Esophagus muscularis mucosa (tissue), 4 donors: Measurements from ENCODE around the gene PCNX1. TPM values are rescaled to one million over a fixed set of nuclear protein-coding genes. Genes with fewer than 3 reads are reported as not detected.

Experiments
- DNase-seq: peaks from one replicate; pipeline ENCODE4 v3.0.0-alpha.2; 2017; ENCODE audit errors: extremely low spot score
- H3K27ac ChIP-seq, 4 donors: fragments of 200-600 bp; sonication (generic); replicated peaks in 1 of 4; 1 replicate in 3 of 4; 2 replicates in 1 of 4; pipeline ENCODE4 v1.5.1; 2016 to 2019; ENCODE audit warnings: mild to moderate bottlenecking in 1 of 4
- H3K27me3 ChIP-seq, 4 donors: fragments of 200-600 bp; sonication (generic); one replicate each; pipeline versions ENCODE4 v1.5.1 to v1.6.0; 2016 to 2019
- H3K36me3 ChIP-seq, 4 donors: fragments of 200-600 bp; sonication (generic); one replicate each; pipeline ENCODE4 v1.5.1; 2016 to 2019
- H3K4me1 ChIP-seq, 4 donors: fragments of 200-600 bp; sonication (generic); one replicate each; pipeline ENCODE4 v1.5.1; 2016 to 2019
- H3K4me3 ChIP-seq, 4 donors: fragments of 200-600 bp; sonication (generic); 1 replicate in 2 of 4; 2 replicates in 2 of 4; pipeline ENCODE4 v1.5.1; 2016 to 2019; ENCODE audit warnings: mild to moderate bottlenecking in 4 of 4, moderate library complexity in 1 of 4
- H3K9me3 ChIP-seq, 4 donors: fragments of 200-600 bp; sonication (generic); 1 replicate in 3 of 4; 2 replicates in 1 of 4; pipeline ENCODE4 v1.5.1; 2016 to 2019
- EP300 ChIP-seq: sonication (generic); formaldehyde crosslinking; IDR thresholded peaks from one replicate; pipeline ENCODE4 v1.6.1; 2017; ENCODE audit warnings: antibody characterized with exemption
- POLR2A ChIP-seq: fragments of 450-650 bp; IDR thresholded peaks from one replicate; pipeline ENCODE4 v1.6.1; 2017; ENCODE audit warnings: antibody characterized with exemption, moderate library complexity, mild to moderate bottlenecking, low read depth
- POLR2AphosphoS5 ChIP-seq, 2 donors: sonication (generic); formaldehyde crosslinking; IDR thresholded peaks; one replicate each; pipeline ENCODE4 v1.6.1; 2017; ENCODE audit warnings: antibody characterized with exemption in 2 of 2
- WGBS: methylation state at CpG from one replicate; pipeline ENCODE4 v1.1.5; 2018; 5-methylcytosine and 5-hydroxymethylcytosine counted together
- intact Hi-C: fragments of 100-400 bp; cut with DNase I; formaldehyde crosslinking; loops from one replicate; pipeline ENCODE4 v1.15.1; 2023
- small RNA-seq, 3 donors: library from RNA; depleted of rRNA; stranded (forward); fragments of <200 nt; gene quantifications; one replicate each; pipeline ENCODE3, GENCODE V24; 2016
- total RNA-seq, 4 donors: library from RNA; depleted of rRNA; stranded (reverse); fragments of >200 nt; gene quantifications; one replicate each; pipeline versions ENCODE4 v1.1.0 to v1.2.1, GENCODE V29; 2016
- TF ChIP-seq, protein P1 (sequence below), 3 experiments: fragments of 200-600 bp in 2 of 3; fragments of 450-650 bp in 1 of 3; sonication (generic) in 2 of 3; IDR thresholded peaks; one replicate each; pipeline ENCODE4 v1.5.1; 2017 to 2019; ENCODE audit warnings: antibody characterized with exemption in 3 of 3, mild to moderate bottlenecking in 2 of 3, moderate library complexity in 1 of 3

PCNX1 gene
- total RNA-seq, 4 donors from 2014 or later = 56.3 to 62.5 (median 59.6) TPM

DNA sequence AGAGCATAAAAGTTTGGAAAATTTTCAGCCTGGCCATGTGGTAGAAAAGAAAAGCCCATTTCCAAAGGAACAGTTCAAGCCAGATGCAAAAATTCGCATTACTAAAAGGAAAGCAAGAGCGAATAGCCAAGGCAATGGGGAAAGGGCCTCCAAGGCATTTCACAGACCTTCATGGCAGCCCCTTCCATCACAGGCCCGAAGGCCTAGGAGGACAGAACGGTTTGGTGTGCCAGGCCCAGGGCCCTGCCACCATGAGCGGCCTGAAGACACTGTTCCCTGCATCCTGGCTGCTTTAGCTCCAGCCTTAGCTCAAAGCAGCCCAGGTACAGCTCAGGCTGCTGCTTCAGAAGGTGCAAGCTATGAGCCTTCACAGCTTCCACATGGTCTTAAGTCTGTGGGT is 243.5 kb downstream of the PCNX1 start:
- peaks cover 0 to 23% (median 15%) of the 10 kb centered on the region in 4 donors for H3K9me3 ChIP-seq
- no peak overlapping the region for H3K27ac ChIP-seq
- intact Hi-C loops = no loop called here
- no peak for DNase-seq
- no peaks in the 10 kb centered on the region for H3K36me3 ChIP-seq
- H3K27me3 ChIP-seq = no peaks in the 10 kb centered on the region
- 86% methylated on average over 4 of the region's 5 CpGs for WGBS
- H3K4me1 ChIP-seq = no peaks in the 10 kb centered on the region
- no peak for TF ChIP-seq POLR2A
- TF ChIP-seq, protein P1, sequence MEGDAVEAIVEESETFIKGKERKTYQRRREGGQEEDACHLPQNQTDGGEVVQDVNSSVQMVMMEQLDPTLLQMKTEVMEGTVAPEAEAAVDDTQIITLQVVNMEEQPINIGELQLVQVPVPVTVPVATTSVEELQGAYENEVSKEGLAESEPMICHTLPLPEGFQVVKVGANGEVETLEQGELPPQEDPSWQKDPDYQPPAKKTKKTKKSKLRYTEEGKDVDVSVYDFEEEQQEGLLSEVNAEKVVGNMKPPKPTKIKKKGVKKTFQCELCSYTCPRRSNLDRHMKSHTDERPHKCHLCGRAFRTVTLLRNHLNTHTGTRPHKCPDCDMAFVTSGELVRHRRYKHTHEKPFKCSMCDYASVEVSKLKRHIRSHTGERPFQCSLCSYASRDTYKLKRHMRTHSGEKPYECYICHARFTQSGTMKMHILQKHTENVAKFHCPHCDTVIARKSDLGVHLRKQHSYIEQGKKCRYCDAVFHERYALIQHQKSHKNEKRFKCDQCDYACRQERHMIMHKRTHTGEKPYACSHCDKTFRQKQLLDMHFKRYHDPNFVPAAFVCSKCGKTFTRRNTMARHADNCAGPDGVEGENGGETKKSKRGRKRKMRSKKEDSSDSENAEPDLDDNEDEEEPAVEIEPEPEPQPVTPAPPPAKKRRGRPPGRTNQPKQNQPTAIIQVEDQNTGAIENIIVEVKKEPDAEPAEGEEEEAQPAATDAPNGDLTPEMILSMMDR (IDR thresholded peaks at IDR 0.05) = no peak
- TF ChIP-seq POLR2AphosphoS5 (IDR thresholded peaks at IDR 0.05) = no peak
- no peak for TF ChIP-seq EP300
- no peak overlapping the region for H3K4me3 ChIP-seq

DNA sequence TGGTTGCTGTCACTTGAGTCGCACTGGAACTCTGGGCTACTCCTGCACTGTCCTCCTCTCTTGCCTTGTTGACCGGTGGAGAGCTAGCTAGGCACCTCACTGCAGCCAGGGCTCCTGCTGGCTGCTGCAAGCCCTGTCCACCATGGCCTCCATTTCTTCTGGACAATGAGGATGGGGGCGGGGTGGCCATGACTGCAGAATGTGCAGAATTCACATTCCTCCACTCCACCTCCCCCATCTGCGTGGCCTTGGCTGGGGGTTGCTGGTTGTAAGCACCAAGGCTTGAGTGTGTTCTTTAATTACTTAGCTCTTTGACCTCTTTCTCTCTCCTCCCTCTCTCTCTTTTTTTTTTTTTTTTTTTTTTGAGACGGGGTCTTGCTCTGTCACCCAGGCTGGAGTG is 248.5 kb downstream of the PCNX1 start:
- intact Hi-C loops = no loop called here
- no peaks in the 10 kb centered on the region for H3K4me1 ChIP-seq
- H3K27me3 ChIP-seq = no peaks in the 10 kb centered on the region
- 92% methylated on average over 5 of the region's 5 CpGs for WGBS
- no peak for TF ChIP-seq EP300
- no peak for TF ChIP-seq POLR2AphosphoS5 (IDR thresholded peaks at IDR 0.05)
- TF ChIP-seq POLR2A = no peak
- TF ChIP-seq, protein P1 (IDR thresholded peaks at IDR 0.05) = no peak
- H3K27ac ChIP-seq = no peak overlapping the region
- DNase-seq = no peak
- H3K9me3 ChIP-seq = peaks cover 0 to 9% (median 7%) of the 10 kb centered on the region in 4 donors
- no peak overlapping the region for H3K4me3 ChIP-seq
- H3K36me3 ChIP-seq = no peaks in the 10 kb centered on the region

DNA sequence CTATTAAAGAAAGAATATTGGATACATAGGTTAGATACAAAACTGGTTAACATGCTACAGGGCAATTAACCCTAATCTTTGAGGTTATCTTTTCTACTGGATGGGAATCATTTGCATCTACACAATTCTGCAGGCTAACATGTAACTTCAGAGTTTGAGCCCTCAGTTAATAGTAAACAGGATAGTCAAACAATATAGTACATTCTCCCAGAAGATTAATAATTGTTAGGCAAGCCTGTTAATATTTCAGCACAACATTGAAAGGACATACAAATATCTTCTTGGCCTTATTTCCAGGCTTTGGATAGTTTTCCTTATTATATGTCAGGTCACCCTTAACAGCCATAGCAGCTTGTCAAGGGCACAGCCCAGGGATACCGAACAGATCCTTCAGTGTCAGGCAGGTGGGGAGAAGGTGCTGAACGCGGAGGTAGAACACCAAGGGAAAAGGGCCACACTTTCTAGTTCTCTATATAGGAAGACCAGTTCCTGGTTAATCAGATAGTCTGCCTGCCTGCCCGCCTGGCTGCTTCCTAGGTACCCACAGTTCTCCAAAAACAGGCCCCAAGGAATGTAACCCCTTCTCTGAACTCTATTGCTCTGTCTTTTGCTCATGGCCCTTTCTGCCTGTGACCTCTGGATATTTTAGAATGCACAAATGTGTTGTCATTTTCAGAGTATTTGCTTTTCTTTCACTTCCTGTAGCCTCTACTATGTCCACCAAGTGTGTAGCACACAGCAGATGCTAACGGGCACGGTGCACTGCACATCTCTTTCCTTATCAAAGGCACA is 256.0 kb downstream of the PCNX1 start:
- intact Hi-C loops = no loop called here
- H3K4me3 ChIP-seq = no peak overlapping the region
- no peaks in the 10 kb centered on the region for H3K36me3 ChIP-seq
- H3K27me3 ChIP-seq = no peaks in the 10 kb centered on the region
- no peak overlapping the region for H3K27ac ChIP-seq
- no peak for DNase-seq
- no peaks in the 10 kb centered on the region for H3K9me3 ChIP-seq
- TF ChIP-seq EP300 (no peak), POLR2A (no peak), POLR2AphosphoS5 (IDR thresholded peaks at IDR 0.05) (no peak)
- TF ChIP-seq, protein P1 (IDR thresholded peaks at IDR 0.05) = no peak
- no peaks in the 10 kb centered on the region for H3K4me1 ChIP-seq
- WGBS = 88% methylated on average over 6 of the region's 6 CpGs

DNA sequence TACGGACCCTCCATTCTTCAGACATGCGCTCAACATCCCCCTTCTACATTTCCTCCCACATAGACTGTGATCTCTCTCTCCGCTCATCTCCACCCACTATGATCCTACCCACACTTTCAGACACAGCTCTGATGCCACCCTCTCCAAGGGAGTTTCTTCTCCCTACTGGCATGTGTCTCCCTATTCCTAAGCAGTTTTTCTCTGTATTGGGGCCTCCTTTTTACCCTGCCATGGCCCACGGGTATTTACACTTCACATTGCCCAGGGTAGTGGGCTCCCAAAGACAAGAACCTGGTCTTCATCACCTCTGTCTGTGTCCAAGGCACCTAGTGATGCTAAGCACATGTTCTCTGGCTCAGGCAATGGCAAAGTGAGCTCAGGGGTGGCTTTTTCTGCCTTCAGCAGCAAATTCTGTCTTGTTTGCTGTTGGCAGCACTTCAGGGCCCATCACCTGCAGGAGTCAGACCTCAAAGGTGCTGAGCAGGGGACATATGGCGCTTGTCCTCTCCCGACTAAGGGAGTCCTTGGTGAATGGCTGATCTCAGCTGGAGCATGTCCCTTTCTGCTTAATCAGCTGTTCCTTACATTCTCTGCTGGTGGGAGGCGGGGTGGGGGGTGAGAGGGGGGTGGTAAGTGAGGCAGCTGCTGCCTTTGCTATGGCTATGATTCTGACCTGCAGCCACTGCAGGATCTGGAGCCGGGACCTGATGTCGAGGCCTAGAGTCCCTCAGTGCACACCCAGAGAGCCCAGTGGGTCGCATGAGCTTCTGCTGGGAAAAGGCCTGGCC is 256.8 kb downstream of the PCNX1 start:
- intact Hi-C loops = no loop called here
- WGBS = 93% methylated on average over 7 of the region's 10 CpGs
- no peak for DNase-seq
- Histone ChIP-seq H3K27ac (no peak overlapping the region), H3K27me3 (no peaks in the 10 kb centered on the region), H3K4me1 (no peaks in the 10 kb centered on the region), H3K4me3 (no peak overlapping the region), H3K9me3 (no peaks in the 10 kb centered on the region), H3K36me3 (no peaks in the 10 kb centered on the region)
- TF ChIP-seq POLR2AphosphoS5 (IDR thresholded peaks at IDR 0.05) (no peak), POLR2A (no peak)
- TF ChIP-seq, protein P1 (IDR thresholded peaks at IDR 0.05) = no peak

Small RNA genes lying within 50 kb of the gene (small RNA-seq; reads per million reads assigned to genes)
- gene AC005230.1 (0 reads per million in 3 donors), gene GTF3AP2 (0 reads per million in 3 donors)

Other genes with a start within 250 kb of the PCNX1 start
- gene MAP3K9, start 97.9 kb upstream of the PCNX1 start, total RNA-seq = 1 to 10 TPM in 3 of 4 donors, under 1 TPM in 1; 0.83 to 3.3 (median 1.8) TPM